WTC11 (cell line): Measurements from ENCODE around the gene ANGPTL2. TPM values are rescaled to one million over a fixed set of nuclear protein-coding genes. Genes with fewer than 3 reads are reported as not detected.

Source experiments
- ATAC-seq: fragments of 200-7000 bp; cut with Tn5 transposase; 2 replicates; pipeline ENCODE4 v1.10.0; 2021; ENCODE audit warnings: mild to moderate bottlenecking, moderate library complexity
- CTCF ChIA-PET: fragments of 300-600 bp; sonication (Branson Sonifier 250); formaldehyde crosslinking; loops from one replicate; lab custom pipeline; 2021; ENCODE audit warnings: antibody characterized with exemption; lab: Charles Lee
- POLR2A ChIA-PET: fragments of 350-600 bp; sonication (Branson Sonifier 250); formaldehyde crosslinking; loops from one replicate; lab custom pipeline; 2021; ENCODE audit warnings: antibody characterized with exemption; lab: Charles Lee
- DNase-seq: peaks from one replicate; pipeline ENCODE4 v3.0.0; 2021; ENCODE audit warnings: low spot score
- H3K27ac Mint-ChIP-seq: 2 replicates; pipeline ENCODE4 v1.8.0; 2021; ENCODE audit warnings: mixed read lengths
- H3K27me3 Mint-ChIP-seq: 2 replicates; pipeline ENCODE4 v1.8.0; 2021; ENCODE audit warnings: low read depth, mild to moderate bottlenecking, moderate library complexity, mixed read lengths
- H3K36me3 Mint-ChIP-seq: 2 replicates; pipeline ENCODE4 v1.8.0; 2021; ENCODE audit warnings: mixed read lengths
- H3K4me1 Mint-ChIP-seq: 2 replicates; pipeline ENCODE4 v1.8.0; 2022; ENCODE audit warnings: mixed read lengths
- H3K4me3 Mint-ChIP-seq: 2 replicates; pipeline ENCODE4 v1.8.0; 2021; ENCODE audit warnings: mild to moderate bottlenecking, moderate library complexity, mixed read lengths
- H3K9me3 Mint-ChIP-seq: 2 replicates; pipeline ENCODE4 v1.8.0; 2021; ENCODE audit warnings: mixed read lengths
- ESRRA ChIP-seq: sonication (generic); formaldehyde crosslinking; IDR thresholded peaks from 2 replicates; pipeline ENCODE4 v1.8.1; 2022; ENCODE audit warnings: mild to moderate bottlenecking, missing genetic modification reagents, borderline replicate concordance
- FOXK1 ChIP-seq: sonication (generic); formaldehyde crosslinking; IDR thresholded peaks from 2 replicates; pipeline ENCODE4 v1.8.0; 2022; ENCODE audit warnings: mild to moderate bottlenecking, moderate library complexity, missing genetic modification reagents
- GRHL2 ChIP-seq: fragments of 250-450 bp; sonication (Bioruptor Pico); IDR thresholded peaks from 2 replicates; pipeline ENCODE4 v1.8.0; 2022; ENCODE audit warnings: mild to moderate bottlenecking, moderate library complexity; ENCODE audit not compliant: insufficient replicate concordance, severe bottlenecking
- GTF2I ChIP-seq: fragments of 250-450 bp; sonication (Bioruptor Pico); conservative IDR thresholded peaks from 2 replicates; pipeline ENCODE4 v1.4.0; 2021; ENCODE audit warnings: mild to moderate bottlenecking
- IRF2 ChIP-seq: sonication (generic); formaldehyde crosslinking; IDR thresholded peaks from 2 replicates; pipeline ENCODE4 v1.8.0; 2022; ENCODE audit warnings: low read depth, missing genetic modification reagents, borderline replicate concordance
- MLX ChIP-seq: sonication (generic); formaldehyde crosslinking; IDR thresholded peaks from 2 replicates; pipeline ENCODE4 v1.8.1; 2023; ENCODE audit warnings: mild to moderate bottlenecking, missing genetic modification reagents, moderate library complexity
- MXD4 ChIP-seq: fragments of 250-450 bp; sonication (Bioruptor Pico); IDR thresholded peaks from 2 replicates; pipeline ENCODE4 v1.8.0; 2021; ENCODE audit warnings: mild to moderate bottlenecking, moderate library complexity, borderline replicate concordance
- MYBL2 ChIP-seq: sonication (generic); formaldehyde crosslinking; IDR thresholded peaks from 2 replicates; pipeline ENCODE4 v1.8.1; 2023; ENCODE audit warnings: mild to moderate bottlenecking, moderate library complexity, missing genetic modification reagents
- NFATC4 ChIP-seq: fragments of 250-450 bp; sonication (Bioruptor Pico); IDR thresholded peaks from 2 replicates; pipeline ENCODE4 v1.9.0; 2021; ENCODE audit warnings: mild to moderate bottlenecking
- SMAD4 ChIP-seq: sonication (generic); formaldehyde crosslinking; IDR thresholded peaks from 2 replicates; pipeline ENCODE4 v1.8.0; 2022; ENCODE audit warnings: mild to moderate bottlenecking, missing genetic modification reagents
- STAT6 ChIP-seq: sonication (generic); formaldehyde crosslinking; conservative IDR thresholded peaks from 2 replicates; pipeline ENCODE4 v1.8.1; 2023; ENCODE audit warnings: mild to moderate bottlenecking, low read depth, missing genetic modification reagents, moderate library complexity
- USF2 ChIP-seq: sonication (generic); formaldehyde crosslinking; IDR thresholded peaks from 2 replicates; pipeline ENCODE4 v1.8.1; 2023; ENCODE audit warnings: mild to moderate bottlenecking, missing genetic modification reagents, moderate library complexity
- ZNF219 ChIP-seq: sonication (generic); formaldehyde crosslinking; IDR thresholded peaks from 2 replicates; pipeline ENCODE4 v1.8.0; 2023; ENCODE audit warnings: missing genetic modification reagents, mild to moderate bottlenecking, borderline replicate concordance
- total RNA-seq: library from RNA; stranded (reverse); gene quantifications from 3 replicates; pipeline ENCODE4 v1.2.3, GENCODE V29; 2021
- TF ChIP-seq, protein P1 (sequence below): sonication (generic); formaldehyde crosslinking; IDR thresholded peaks from 2 replicates; pipeline ENCODE4 v1.8.0; 2022; ENCODE audit warnings: missing genetic modification reagents
- TF ChIP-seq, protein P2 (sequence below): sonication (generic); formaldehyde crosslinking; IDR thresholded peaks from 2 replicates; pipeline ENCODE4 v1.8.0; 2023; ENCODE audit warnings: missing genetic modification reagents

ANGPTL2 gene
- total RNA-seq, 1 experiment from 2014 or later = 4.5 TPM

DNA sequence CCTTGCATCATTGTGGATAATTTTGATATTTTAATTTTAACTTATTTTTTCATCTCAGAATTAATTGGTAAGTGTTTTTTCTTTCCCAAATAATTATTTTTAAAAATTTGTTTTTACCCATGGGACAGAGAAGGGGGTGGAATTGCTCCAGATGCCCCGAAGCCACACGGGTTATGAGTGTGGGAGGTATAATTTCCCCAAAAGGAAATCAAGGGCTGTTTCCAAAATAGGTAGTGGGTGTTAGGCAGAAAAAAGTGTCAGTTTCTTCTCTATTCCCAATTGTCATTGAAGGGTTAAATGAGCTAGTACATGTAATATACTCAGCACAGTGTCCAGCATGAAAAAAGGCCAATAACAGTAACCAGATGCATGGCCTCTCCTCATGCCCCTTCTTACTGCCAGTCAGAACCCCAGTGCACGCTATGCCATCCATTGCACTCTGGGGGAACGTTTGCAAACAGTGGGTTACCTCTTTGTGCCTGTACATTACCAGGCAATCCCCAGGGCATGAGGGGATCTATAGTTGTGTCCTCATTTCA is 36.4 kb upstream of the ANGPTL2 start (continued):
- TF ChIP-seq ESRRA (no peak), GTF2I (CRISPR knock-in tag) (no peak)
- TF ChIP-seq, all 79 proteins: peak for 2

DNA sequence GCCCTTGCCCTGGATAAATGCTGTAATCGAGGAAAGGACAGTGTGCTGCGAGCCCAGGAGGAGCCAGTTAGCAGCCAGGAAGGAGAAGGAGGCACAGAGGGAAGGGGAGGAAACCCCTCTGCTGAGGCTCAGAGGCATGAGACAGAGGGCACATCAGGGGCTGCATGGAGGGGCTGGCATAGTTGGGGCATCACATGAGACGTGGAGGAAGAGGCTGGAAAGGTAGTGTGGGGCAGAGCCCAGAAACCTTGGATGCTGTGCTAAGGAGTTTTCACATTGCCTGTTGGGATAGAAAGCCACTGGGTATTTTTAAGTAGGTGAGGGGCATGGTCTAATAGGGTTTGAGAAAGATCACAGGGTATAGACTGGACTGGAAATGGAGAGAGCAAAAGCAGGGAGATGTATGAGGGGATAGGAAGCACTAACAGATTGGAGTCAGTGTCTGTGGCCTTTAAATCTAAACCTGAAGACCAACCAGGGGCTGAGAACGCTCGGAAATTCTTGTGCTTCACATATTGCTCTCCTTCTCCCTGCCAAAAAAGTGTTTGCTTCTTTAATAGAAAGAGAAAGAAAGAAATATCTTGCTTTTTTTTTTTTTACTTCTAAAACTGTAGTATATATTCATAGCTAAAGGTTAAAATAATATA is 33.0 kb upstream of the ANGPTL2 start:
- CTCF ChIA-PET = interaction anchor here (1.5 kb wide), 1 partner anchor 215 kb away, joined by 5 read pairs; no protein-coding TSS in a partner anchor

More for the DNA sequence above, 33.0 kb upstream of the ANGPTL2 start:
- Mint-ChIP-seq H3K4me1 (peaks cover 13% of the 10 kb centered on the region), H3K36me3 (no peaks in the 10 kb centered on the region), H3K27ac (no peak overlapping the region; the same call in 1 of the 2 replicates), H3K9me3 (no peaks in the 10 kb centered on the region), H3K4me3 (no peak overlapping the region), H3K27me3 (peaks cover 9% of the 10 kb centered on the region)
- TF ChIP-seq USF2 = no peak
- TF ChIP-seq MLX (CRISPR knock-in tag) = no peak
- TF ChIP-seq FOXK1 (CRISPR knock-in tag) = no peak
- TF ChIP-seq, protein P1, sequence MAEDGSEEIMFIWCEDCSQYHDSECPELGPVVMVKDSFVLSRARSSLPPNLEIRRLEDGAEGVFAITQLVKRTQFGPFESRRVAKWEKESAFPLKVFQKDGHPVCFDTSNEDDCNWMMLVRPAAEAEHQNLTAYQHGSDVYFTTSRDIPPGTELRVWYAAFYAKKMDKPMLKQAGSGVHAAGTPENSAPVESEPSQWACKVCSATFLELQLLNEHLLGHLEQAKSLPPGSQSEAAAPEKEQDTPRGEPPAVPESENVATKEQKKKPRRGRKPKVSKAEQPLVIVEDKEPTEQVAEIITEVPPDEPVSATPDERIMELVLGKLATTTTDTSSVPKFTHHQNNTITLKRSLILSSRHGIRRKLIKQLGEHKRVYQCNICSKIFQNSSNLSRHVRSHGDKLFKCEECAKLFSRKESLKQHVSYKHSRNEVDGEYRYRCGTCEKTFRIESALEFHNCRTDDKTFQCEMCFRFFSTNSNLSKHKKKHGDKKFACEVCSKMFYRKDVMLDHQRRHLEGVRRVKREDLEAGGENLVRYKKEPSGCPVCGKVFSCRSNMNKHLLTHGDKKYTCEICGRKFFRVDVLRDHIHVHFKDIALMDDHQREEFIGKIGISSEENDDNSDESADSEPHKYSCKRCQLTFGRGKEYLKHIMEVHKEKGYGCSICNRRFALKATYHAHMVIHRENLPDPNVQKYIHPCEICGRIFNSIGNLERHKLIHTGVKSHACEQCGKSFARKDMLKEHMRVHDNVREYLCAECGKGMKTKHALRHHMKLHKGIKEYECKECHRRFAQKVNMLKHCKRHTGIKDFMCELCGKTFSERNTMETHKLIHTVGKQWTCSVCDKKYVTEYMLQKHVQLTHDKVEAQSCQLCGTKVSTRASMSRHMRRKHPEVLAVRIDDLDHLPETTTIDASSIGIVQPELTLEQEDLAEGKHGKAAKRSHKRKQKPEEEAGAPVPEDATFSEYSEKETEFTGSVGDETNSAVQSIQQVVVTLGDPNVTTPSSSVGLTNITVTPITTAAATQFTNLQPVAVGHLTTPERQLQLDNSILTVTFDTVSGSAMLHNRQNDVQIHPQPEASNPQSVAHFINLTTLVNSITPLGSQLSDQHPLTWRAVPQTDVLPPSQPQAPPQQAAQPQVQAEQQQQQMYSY (CRISPR knock-in tag) = no peak
- TF ChIP-seq STAT6 (CRISPR knock-in tag) = no peak
- TF ChIP-seq ZNF219 (CRISPR knock-in tag) = no peak
- TF ChIP-seq MXD4 (CRISPR knock-in tag) = no peak
- TF ChIP-seq MYBL2 (CRISPR knock-in tag) = no peak
- TF ChIP-seq GTF2I (CRISPR knock-in tag) = no peak
- TF ChIP-seq GRHL2 (CRISPR knock-in tag) = no peak
- no peak for TF ChIP-seq IRF2
- TF ChIP-seq SMAD4 (CRISPR knock-in tag) = no peak
- TF ChIP-seq, protein P2, sequence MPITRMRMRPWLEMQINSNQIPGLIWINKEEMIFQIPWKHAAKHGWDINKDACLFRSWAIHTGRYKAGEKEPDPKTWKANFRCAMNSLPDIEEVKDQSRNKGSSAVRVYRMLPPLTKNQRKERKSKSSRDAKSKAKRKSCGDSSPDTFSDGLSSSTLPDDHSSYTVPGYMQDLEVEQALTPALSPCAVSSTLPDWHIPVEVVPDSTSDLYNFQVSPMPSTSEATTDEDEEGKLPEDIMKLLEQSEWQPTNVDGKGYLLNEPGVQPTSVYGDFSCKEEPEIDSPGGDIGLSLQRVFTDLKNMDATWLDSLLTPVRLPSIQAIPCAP = no peak
- TF ChIP-seq NFATC4 (CRISPR knock-in tag) = no peak
- POLR2A ChIA-PET = no interaction called here
- ATAC-seq (no peak), DNase-seq (no peak)
